Right hindlimb (tissue), 1 donor: Measurements from ENCODE around the gene ZNF8.
"Not testable (repeated sequence)": the region's sequence is repeated elsewhere in the genome, so short reads cannot be mapped to it uniquely, and the experiment has no call there.

Experiments used
- DNase-seq: peaks from one replicate; pipeline ENCODE4 v3.0.0-alpha.2; 2018

The ZNF8 gene

DNA sequence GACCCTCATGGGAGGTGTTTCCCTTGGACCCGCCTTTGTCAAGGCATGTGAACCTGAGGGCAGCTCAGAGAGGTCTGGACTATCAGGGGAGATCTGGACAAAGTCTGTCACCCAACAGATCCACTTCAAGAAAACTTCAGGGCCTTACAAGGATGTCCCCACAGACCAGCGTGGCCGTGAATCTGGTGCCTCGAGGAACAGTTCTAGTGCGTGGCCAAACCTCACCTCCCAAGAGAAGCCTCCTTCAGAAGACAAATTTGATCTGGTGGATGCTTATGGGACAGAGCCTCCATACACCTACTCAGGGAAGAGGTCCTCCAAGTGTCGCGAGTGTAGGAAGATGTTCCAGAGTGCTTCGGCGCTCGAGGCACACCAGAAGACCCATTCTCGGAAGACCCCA, 59.6 kb downstream of the ZNF8 start:
- DNase-seq: no peak

GRCh38 chr19:58338825-58339558, 60.2 kb downstream of the ZNF8 start:
- DNase-seq: no peak

DNA sequence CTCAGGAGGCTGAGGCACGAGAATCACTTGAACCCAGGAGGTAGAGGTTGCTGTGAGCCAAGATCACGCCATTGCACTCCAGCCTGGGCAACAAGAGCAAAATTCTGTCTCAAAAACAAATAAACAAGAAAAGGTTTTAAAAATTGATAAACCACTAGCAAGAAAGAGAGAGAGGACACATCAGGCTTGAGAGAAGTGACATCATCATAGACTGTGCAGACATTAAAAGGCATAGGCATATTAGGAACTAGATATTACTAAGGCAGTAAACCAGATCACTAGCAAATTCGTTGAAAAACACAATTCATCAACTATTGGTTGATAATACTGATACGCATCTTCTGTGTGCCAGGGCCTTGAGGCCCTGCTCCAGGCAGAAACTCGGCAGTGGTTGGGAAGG, 66.8 kb downstream of the ZNF8 start:
- no peak for DNase-seq

GRCh38 chr19:58346961-58347929, 68.5 kb downstream of the ZNF8 start:
- DNase-seq: peak; percentile 64

DNA sequence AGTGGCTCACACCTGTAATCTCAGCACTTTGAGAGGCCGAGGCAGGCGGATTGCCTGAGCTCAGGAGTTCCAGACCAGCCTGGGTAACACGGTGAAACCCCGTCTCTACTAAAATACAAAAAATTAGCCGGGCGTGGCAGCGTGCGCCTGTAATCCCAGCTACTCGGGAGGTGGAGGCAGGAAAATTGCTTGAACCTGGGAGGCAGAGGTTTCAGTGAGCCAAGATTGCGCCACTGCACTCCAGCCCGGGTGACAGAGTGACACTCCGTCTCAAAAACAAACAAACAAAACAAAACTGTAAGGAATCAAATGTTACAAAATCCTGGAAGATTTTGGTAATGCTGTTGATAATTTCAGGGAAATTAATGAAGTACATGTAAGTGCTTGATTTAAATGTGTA, 69.3 kb downstream of the ZNF8 start:
- DNase-seq: not testable (repeated sequence)

DNA sequence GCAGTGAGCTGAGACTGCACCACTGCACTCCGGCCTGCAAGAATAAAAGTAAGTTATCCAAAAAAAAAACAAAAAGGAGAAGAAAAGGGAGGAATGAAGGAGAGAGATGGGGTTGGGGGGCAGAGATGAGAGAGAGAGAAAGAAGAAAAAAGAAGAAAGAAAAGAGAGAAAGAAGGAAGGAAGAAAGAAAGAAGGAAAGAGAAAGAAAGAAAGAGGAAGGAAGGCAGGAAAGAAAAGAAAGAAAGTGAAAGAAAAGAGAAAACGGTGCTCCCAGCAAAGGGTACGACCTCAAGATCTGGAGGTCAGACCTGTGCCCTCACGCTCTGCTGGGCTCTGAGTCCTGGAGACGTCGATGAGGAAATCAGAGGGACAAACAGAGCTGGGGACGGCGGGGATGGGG, 70.8 kb downstream of the ZNF8 start:
- DNase-seq: no peak

DNA sequence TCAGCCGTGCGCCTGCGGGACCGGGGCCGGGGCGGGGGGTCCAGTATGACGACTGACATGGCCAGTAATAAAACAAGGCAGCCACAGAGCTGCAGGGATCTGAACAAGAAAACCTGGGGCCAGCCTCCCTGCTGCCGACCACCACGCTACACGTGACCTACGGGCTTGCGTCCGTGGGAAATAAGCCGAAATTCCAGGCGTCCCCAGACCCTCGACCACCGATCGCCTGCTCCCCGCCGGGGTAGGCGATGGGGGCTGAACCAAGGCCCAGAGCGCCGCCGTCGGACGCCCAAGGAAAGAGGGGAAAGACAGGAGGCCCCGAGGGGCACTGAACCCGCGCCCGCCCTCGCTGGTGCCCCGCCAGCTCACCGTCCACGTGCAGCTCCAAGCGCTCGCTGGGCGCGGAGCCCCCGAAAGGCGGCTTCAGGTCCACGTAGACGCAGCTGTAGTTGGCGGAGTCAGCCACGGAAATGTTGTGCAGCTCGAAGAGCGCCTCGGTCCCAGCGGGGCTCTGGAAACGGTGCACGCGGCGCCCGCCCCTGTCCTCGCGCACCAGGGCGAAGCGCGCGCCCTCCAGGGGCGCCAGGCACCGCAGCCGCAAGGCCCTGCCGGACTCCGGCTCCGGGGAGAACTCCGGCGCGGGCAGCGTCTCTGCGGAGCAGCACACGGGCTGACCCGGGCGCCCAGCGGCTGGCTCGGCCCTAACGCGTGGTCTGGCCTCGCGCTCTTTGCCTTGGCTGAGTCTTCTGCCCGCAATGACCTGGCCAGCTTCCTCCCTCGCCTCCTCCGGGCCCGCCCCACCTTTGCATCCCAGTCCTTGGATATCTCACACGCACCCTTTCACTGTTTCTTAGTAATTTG, 71.5 kb downstream of the ZNF8 start:
- peak; percentile 33 for DNase-seq

DNA sequence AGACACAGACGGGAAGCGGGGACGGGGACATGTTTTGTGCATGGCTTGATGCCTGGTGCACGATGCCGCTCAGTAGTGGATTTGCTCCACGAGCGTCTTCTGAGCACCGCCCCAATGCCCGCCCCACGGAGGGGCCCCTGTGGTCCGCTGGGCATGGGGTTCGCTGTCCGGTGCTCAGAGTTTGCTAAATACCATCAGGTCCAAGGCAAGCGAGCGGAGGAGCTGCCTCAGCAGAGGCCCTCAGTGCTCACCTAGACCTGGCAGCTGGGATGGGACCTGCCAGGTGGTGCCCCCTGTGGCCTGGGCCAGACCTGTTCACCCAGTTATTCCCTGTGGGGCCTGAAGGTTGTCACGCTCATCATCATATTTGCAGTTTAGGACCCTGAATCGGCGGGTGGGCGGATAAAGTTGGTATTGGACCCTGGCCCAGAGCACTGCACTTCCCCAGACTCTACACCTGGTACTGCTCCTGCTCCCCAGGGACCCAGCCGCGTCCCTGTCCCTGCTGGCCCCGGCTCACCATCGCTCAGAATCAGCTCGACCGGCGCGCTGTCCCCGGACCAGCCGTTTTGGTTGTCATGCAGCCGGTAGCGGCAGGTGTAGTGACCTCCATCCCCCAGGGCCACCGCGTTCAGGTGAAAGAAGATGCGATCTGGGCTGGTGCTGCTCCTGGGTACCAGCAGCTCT, 72.3 kb downstream of the ZNF8 start:
- no peak for DNase-seq

GRCh38 chr19:58351558-58351878, 72.8 kb downstream of the ZNF8 start:
- DNase-seq: no peak

DNA sequence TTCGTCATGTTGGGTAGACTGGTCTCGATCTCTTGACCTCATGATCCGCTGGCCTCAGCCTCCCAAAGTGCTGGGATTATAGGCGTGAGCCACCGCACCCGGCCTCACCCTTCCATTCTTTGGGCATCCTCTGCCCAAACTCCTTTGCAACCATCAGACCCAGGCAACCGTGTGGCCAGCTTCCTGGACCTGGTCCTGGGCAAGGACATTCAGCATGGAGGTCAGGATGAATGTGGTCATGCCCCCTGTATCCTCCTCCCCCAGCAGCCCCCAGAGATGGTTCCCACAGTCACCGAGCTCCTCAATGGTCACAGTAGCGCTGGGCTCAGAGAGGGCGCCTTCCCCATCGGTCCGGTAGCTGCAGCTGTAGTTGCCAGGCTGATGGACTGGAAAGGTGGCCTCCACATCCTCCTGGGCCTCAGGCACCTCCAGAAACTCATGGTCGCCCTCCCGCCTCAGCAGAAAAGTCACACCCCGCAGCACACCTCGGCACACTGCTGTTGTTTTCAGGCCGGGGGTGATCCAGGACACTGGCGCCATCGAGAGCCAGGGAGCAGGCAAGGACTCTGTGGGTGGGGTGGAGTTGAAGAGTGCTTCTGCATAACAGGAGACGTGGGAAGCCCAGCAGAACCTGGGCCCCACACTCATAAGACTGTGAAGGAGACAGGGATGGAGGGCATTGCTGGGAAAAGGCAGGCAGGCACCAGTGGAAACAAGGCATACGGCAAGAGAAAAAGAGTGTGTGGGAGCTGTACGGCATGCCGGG, 73.4 kb downstream of the ZNF8 start:
- no peak for DNase-seq
